Activated naive CD4-positive, alpha-beta T cell treated with Interleukin-2 at 50 U/mL for 16 hours (primary cell): ENCODE results near the gene PARP12.

ENCODE experiments used
- DNase-seq: peaks from one replicate; pipeline ENCODE4 v3.0.0-alpha.2; 2020

PARP12 gene

GRCh38 chr7:140008755-140009610 lies 53.8 kb downstream of the PARP12 start:
- no peak for DNase-seq

- no peak for DNase-seq
Measured at GRCh38 chr7:140007051-140007690, 55.6 kb downstream of the PARP12 start.

GRCh38 chr7:140006600-140006999 lies 56.2 kb downstream of the PARP12 start:
- DNase-seq = no peak

DNA sequence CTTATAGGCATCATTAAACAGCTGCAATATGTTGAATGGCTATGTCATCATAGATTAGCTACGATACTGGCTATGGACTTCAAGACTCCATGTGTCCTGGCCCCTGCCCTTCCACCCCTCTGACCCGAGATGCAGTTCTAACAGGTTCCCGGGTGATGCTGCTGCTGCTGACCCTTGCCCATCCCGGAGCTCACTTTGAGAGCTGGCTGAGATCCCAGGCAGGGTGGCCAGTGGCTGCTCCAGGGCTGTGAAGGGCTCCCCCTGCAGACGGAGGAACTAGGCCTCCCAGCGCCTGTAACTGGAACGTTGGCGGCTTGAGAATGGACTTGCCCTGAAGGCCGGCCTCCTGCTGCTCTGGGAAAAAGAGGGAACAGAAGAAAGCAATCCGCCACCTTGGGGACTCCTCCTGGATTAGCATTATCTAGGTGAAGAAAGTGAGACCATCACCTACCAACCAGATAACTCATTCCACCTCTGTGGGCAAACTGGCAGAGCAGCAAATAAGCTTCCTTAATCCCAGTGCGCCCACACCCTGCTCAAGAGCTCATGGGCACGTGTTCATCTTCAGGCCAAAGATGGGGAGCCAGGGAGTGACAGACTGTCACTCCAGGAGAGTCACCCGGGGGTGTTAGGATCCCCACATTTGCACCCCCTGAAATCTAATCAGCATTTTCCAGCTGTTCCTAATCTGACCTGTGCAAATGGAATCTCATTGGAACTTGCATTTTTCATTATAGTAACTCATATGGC lies 56.8 kb downstream of the PARP12 start:
- DNase-seq = no peak

- no peak for DNase-seq
Measured at GRCh38 chr7:140005341-140005740, 57.4 kb downstream of the PARP12 start.

DNA sequence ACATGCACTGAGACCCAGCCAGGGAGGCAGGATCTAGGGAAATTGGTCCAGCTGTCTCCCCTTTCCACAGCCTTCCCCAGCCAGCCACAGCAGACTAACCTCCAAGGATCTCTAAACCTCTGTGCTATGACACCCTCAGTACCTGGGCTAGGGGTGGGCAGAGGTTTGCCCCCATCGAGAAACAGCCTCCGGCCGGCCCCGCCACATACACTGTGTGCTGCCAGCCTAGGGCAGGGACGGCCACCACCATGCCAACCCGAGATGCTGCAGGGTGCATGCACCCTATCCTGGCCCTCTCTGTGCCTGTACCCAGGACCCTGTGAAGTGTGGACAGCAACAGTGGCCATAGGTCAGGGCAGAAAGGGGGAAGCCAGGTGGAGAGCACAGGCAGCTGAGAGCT lies 58.1 kb downstream of the PARP12 start:
- no peak for DNase-seq

GRCh38 chr7:140003913-140004382 lies 58.8 kb downstream of the PARP12 start:
- peak; percentile 11 for DNase-seq

DNA sequence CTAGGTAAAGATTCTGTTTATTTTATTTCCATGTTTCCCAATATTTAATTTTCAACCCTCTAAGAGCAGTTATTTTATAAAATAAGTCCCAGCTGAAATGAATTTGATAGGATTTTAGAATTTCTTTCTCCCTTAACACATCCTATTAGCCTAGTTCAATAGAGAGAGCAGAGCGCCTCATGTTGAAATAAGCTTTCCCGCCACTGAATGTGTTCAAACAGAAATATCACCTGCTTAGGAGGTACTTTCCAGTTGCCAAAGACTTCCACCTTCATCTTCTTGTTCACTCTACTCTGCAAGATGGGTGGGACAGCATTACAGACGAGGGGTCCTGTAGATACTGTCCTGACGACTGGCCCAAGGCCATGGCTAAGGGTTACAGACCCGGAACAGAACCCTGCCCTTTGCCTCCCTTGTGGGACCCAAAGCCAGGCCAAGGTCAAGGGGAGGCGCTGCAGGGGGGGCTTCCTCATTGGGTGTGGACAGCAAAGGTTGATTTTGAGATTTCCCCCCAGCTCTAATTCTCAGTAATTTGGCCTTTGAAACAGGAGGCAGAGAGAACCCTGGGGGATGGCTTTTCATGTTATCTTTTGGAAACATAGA lies 62.0 kb downstream of the PARP12 start:
- DNase-seq = no peak

GRCh38 chr7:139999516-139999915 lies 63.2 kb downstream of the PARP12 start:
- DNase-seq = no peak

DNA sequence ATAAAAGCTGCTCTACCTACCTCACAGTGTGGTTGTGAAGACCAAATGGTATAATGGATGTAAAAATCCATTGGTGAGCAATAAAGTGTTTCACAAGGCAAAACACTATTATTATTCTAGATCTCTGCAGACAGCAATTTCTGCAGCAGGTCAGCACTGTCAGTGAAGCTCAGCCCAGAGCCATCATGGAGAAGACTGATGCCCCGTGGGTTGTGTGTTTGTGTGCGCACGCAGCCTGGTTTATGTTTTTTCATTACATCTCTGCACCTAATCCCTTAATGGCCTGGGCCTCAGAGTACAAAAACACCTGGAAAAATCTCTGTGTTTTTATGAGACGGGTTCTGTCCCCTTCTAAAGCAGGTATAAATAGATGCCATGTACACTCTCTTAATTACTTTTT lies 64.2 kb downstream of the PARP12 start:
- no peak for DNase-seq

GRCh38 chr7:139995017-139995915 lies 67.5 kb downstream of the PARP12 start:
- no peak for DNase-seq

GRCh38 chr7:139994356-139994755 lies 68.4 kb downstream of the PARP12 start:
- DNase-seq = no peak

DNA sequence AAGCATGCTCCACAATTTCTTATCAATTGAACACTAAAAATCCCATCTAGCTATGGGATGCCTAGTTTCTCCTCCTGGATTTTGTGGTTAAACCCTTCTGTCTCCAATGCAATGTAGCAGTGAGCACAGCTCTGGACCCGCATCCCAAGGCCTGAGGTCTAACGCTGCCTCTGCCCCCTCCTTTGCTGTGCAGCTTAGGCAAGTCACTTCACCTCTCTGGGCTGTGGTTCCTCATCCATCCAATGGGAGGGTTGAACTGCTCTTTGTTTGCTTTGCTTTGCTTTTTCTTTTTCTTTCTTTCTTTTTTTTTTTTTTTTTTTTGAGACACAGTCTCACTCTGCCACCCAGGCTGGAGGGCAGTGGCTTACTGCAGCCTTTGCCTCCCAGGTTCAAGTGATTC lies 69.2 kb downstream of the PARP12 start:
- DNase-seq = no peak

DNA sequence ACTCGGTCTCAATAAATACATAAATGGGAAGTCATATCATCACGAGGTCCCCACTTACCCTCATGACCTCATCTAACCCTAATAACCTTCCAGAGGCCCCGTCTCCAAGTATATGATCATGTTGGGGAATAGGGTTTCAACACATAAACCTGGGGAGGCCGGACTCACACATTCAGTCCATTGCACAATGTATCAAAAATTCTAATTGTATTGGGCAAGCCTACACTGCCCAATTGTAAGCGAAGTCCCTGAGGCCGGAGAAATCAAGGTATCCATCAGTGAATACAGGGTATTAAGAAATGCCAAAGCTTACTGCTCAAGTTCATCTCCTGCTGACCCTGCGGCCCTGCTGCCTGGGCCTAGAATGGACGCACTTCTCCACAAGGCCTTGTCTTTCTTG lies 69.6 kb downstream of the PARP12 start:
- no peak for DNase-seq

DNA sequence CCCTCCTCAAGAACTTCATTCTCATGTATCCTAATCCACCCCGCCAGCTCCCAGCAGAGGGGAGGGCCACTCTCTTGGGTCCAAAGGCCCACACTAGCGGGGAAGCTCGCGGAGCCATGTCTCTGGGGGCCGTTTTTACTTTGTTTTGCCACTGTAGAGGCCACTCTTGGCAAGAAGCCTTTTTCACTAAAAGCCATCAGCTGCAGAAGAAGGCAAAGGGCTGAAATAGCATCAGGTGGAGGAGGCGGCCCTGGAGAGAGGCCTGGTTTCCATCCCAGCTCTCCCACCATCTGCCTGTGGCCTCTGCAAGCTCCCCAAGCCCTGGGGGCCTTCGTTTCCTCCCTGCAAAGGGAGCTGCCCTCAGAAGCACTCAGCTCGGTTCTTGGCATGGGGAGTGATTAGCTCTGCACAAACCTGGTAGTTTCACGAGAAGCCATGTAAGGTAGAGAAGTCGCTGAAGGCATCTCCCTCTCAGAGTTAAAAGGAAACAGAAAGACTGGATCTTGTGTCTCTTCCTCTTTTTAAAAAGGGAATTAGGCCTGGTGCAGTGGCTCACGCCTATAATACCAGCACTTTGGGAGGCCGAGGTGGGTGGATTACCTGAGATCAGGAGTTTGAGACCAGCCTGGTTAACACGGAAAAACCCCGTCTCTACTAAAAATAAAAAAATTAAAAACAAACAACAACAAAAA lies 70.3 kb downstream of the PARP12 start:
- no peak for DNase-seq

DNA sequence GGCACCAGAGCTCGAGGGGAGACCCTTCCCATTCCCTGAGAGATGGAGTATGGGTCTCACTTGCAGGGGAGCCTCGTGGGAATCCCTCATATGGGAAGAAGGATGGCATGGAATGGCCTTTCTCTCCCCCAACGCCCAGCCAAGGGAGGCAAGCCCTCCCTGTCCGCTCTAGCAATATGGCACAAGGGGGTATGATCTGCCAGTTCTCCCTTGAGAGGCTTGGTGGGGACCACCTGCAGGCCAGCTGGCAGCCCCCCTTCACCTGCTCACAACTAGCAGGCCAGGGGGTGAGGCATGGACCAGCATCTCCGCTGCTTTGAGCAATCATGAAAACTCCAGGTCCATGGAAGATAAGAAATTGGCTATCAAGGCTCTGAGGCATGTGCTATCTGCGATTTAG lies 70.8 kb downstream of the PARP12 start:
- DNase-seq = no peak

DNA sequence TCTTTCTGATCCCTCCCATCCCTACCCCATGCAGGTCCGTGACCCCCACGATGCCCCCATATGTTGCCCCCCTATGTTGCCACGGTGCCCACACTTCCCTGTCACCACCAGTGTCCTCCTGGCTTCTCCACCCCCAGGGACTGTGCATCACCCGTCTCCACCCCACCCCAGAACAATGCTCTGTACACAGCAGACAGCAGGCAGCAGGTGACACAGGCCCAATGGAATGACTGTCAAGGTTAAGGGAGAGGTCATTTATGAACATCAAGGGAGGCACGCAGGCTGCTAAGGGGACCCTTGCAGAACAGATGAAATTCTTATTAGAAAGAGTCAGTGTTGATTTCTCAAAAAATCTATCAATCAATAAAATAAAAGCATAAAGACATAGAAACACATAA lies 71.5 kb downstream of the PARP12 start:
- no peak for DNase-seq

GRCh38 chr7:139990571-139991268 lies 72.0 kb downstream of the PARP12 start:
- DNase-seq = no peak

DNA sequence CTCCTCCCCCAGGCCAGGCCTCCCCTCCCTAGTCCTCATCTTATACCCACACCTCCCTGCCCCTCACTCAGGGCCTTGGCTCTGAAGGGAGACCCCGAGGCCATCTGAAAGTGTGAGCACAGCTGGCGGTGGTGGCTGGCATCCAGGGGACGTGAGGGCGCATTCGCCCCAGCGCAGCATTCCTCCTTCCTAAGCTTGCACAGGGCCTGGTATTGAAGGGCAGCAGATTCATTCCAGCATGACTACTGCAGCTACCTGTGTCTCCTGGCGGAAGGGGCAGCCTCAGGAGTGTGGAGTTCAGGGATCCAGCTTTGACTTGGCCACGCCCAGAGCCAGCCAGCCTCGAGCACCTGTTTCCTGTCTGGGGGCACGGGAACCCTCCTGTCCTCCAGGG lies 72.6 kb downstream of the PARP12 start:
- no peak for DNase-seq

DNA sequence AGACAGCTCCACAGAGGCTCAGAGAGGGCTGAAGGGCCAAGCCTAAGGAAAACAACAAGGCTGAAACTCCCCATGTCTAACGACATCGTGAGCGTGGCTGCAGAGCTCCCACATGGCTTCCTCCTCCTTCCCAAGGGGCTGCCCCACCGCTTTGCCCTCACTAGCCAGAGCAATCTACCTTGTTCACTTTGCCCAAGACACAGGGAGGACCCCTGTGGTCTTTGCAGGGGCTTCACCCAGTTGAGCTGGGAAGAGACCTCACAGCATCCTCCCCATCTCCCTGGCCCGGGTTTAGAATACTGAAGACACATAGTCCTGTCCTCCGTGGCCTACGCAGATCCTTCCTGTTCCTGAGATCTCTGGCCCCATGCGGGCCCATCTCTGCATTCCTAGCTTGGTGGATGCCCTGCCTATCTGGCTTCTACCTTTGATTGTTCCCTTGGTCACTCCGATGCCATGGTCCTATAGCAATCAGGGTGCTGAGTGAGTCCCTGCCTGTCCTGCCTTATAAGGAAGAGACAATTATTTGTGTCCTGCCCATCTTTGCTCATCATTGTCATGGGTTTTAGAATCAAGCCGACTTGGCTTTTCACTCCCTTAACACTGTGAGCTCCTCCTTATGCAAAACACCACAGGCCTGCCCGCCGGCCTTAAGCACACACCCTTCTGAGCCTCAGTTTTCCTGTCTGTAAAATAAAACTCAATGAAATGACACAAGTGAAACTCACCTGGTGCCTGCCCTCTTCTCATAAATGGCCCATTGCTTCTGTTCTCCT lies 73.2 kb downstream of the PARP12 start:
- DNase-seq = no peak
